C4-2B (cell line): ENCODE data around the gene SEZ6.

Source experiments
- ZFX ChIP-seq: fragments of 450-650 bp; IDR thresholded peaks from 2 replicates; pipeline ENCODE4 v1.6.1; 2017
- TF ChIP-seq, protein P1 (sequence below): fragments of 450-650 bp; conservative IDR thresholded peaks from 2 replicates; pipeline ENCODE4 v1.5.1; 2017; ENCODE audit warnings: mild to moderate bottlenecking

DNA sequence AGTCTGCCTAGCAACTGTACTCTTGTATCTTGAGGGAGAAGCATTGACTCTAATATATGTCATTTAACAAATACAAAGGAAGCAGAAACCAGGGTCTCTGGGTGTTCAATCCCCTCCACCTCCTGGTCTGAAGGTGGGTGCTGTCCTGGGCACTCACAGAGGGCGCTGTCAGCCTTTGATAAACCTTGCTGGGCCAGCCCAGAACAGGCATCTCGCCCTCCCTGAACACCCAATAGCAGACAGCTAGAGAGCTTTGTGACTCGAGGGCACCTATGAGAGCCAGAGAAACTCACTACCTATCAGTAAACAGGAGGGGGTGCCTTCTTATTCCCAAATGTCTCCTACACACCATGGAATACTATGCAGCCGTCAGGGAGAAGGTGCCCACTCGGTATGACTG lies 30.8 kb upstream of the SEZ6 start:
- TF ChIP-seq, protein P1, sequence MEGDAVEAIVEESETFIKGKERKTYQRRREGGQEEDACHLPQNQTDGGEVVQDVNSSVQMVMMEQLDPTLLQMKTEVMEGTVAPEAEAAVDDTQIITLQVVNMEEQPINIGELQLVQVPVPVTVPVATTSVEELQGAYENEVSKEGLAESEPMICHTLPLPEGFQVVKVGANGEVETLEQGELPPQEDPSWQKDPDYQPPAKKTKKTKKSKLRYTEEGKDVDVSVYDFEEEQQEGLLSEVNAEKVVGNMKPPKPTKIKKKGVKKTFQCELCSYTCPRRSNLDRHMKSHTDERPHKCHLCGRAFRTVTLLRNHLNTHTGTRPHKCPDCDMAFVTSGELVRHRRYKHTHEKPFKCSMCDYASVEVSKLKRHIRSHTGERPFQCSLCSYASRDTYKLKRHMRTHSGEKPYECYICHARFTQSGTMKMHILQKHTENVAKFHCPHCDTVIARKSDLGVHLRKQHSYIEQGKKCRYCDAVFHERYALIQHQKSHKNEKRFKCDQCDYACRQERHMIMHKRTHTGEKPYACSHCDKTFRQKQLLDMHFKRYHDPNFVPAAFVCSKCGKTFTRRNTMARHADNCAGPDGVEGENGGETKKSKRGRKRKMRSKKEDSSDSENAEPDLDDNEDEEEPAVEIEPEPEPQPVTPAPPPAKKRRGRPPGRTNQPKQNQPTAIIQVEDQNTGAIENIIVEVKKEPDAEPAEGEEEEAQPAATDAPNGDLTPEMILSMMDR, result no peak
- TF ChIP-seq ZFX, result no peak
